GM15510 (cell line): ENCODE data around the gene DTNB.

Experiments
- POLR2A ChIP-seq: IDR thresholded peaks from 3 replicates; pipeline ENCODE4 v1.6.1; 2011; ENCODE audit warnings: borderline replicate concordance; ENCODE audit not compliant: insufficient read length; ENCODE audit errors: extremely low read depth

DTNB gene

DNA sequence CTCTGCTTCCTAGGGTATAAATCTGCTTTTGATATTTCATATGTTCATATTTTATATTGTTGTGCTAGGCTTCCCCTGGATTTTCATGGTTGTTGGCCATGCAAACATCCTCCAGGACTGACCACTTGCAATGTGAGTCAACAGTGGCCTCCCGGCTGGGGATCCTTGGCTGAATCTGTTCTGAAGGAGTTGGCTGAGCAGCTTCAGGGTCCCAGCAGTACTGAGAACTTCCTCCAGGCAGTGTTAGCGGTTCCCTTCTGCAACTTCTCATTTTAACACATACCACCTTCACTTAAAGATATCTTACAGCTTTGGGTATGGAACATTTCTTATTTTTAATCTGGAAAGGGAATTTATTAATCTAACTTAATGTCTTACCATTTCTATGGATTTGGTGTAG, 122.1 kb downstream of the DTNB start:
- no peak for TF ChIP-seq POLR2A

- TF ChIP-seq POLR2A: no peak
Observed at GRCh38 chr2:25548601-25549000, 124.8 kb downstream of the DTNB start.

DNA sequence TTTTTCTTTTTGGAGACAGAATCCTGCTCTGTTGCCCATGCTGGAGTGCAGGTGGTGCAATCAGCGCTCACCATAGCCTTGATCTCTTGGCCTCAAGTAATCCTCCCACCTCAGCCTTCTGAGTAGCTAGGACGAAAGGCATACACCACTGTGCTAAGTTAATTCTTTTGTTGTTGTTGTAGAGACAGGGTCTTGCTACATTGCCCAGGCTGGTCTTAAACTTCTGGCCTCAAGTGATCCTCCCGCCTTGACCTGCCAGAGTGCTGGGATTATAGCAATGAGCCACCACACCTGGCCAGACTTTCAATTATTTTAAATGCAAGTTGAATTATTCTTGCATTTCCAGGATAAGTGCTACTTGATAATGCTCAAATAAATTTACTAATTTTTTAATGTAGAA, 126.5 kb downstream of the DTNB start:
- no peak for TF ChIP-seq POLR2A

DNA sequence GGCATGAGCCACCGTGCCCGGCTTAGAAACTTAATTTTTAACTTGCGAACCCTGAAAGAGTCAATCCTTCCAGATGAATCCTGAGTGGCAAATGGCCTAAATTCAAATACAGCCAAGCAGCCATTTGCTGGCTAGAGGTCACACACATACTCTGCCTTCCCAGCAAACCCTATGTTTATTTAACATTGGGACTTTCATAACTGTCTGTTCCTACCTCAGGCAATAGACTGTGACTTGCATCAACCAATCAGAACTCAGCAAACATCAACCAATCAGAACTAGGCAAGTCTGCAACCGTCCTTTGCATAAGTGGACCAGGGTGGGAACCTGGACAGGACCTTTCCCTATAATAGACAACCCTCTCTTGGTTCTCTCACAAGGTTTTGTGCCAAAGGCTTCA, 127.5 kb downstream of the DTNB start:
- no peak for TF ChIP-seq POLR2A

- no peak for TF ChIP-seq POLR2A
Observed at GRCh38 chr2:25544445-25544844, 128.9 kb downstream of the DTNB start.

GRCh38 chr2:25543939-25544338, 129.4 kb downstream of the DTNB start:
- no peak for TF ChIP-seq POLR2A

- TF ChIP-seq POLR2A: no peak
Observed at GRCh38 chr2:25541378-25541777, 132.0 kb downstream of the DTNB start.

GRCh38 chr2:25539136-25539535, 134.2 kb downstream of the DTNB start:
- no peak for TF ChIP-seq POLR2A

DNA sequence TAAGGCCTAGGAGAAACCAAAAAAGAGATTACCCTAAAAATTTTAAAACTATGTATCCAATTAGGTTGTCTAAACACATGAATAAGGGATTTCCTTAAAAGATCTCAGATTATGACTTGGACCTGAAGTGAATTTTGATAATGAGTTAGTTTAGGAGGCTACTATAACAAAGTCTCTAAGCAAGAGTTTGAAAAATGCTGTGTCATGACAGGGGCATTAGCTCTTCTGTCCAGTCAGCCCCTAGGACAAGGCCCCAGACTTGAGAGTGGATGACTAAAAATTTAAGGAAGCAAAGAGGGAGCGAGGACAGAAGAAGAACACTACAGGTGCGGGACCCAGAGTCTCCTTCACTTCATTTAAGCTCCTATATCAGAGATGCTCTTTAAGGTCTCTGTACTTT, 135.9 kb downstream of the DTNB start:
- no peak for TF ChIP-seq POLR2A

GRCh38 chr2:25534455-25534854, 138.9 kb downstream of the DTNB start:
- no peak for TF ChIP-seq POLR2A

DNA sequence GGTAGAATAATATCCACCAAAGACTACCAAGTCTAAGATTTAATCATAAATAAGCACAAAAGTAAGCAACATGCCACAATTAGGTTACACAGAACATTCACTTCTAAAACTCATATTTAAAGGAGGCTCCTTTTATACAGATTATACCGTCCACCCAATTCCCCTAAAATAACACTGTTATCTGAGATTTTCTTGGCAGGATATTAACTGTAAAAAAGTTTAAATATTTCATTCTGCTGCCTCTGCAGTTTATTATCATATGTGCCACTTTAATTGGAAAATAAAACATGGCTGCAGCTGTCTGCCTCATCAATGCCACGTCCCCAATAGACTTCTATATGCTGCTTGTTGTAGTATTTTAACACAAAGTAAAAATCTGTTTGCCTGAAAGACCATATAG, 140.9 kb downstream of the DTNB start:
- no peak for TF ChIP-seq POLR2A

- TF ChIP-seq POLR2A: no peak
Observed at GRCh38 chr2:25529034-25529433, 144.3 kb downstream of the DTNB start.

- TF ChIP-seq POLR2A: no peak
Observed at GRCh38 chr2:25528173-25528572, 145.2 kb downstream of the DTNB start.

GRCh38 chr2:25524507-25524906, 148.9 kb downstream of the DTNB start:
- TF ChIP-seq POLR2A: no peak

DNA sequence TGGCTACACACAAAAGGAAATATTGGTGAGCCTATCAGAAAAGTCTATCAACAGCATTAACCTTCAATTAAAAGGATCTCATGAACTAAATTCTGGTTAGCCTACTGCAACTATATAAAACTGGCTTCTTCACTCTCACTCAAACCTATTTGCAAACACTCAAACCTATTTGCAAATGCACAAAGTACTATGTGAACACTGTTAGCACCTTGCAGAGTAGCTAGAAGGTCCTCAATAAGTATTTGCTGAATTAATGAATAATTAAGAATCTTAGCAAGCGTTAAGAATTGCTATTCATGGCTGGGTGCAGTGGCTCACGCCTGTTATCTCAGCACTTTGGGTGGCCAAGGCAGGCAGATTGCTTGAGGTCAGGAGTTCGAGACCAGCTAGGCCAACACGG, 150.3 kb downstream of the DTNB start:
- no peak for TF ChIP-seq POLR2A

DNA sequence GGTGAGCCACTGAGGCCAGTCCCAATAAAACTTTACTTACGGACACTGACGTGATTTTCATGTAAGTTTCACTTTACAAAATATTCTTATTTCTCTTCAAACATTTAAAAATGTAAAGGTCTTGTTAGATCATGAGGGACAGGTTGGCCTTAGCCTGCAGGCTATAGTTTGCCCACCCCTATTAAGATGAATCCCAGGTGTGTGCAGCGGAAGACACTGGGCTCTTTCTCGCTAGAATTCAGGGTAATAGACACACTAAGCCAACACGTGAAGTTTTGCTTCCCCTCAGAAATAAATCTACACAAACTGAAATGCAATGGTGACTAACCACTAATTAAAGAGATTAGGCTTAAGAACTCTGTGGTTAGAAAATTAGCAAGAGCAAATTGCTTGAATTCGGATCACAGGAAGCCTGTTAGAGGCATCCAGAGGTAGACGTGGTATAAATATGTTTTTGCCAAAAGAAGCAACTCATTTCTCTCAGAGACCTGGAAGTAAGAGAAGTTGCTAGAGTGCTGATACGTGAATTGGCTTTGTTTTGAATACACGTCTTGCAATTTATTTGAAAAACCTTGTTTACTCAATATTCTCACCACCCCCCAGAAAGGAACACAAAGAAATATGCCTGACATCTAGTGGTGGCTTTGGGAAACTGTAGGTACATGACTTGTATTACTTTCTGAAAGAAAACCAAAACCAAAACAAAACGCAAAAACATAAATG, 151.6 kb downstream of the DTNB start:
- no peak for TF ChIP-seq POLR2A

DNA sequence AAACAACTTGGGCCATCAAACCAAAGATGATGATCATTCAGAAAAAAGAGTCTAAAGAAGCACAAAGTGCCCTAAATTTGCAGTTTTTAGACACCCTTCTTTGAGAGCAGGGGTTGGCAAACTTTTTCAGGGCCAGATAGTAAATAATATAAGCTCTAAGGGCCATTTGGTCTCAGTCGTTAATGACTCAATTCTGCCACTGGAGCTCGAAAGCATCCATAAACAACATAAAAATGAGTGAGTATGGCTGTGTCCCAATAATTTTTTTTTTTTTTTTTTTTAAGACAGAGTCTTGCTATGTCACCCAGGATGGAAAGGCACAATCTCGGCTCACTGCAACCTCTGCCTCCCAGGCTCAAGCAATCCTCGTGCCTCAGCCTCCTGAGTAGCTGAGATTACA, 152.3 kb downstream of the DTNB start:
- TF ChIP-seq POLR2A: no peak
